GM19468 (cell line): Measurements from ENCODE around the gene WNT7A.
"Not testable (repeated sequence)": the region's sequence is repeated elsewhere in the genome, so short reads cannot be mapped to it uniquely, and the experiment has no call there.

ENCODE experiments used
- ATAC-seq: cut with Tn5 transposase; IDR thresholded peaks from one replicate; pipeline ENCODE4 v1.9.1; 2021; ENCODE audit warnings: mild to moderate bottlenecking, moderate library complexity, moderate number of reproducible peaks; ENCODE audit not compliant: unreplicated experiment; ENCODE audit errors: extremely low read depth

The WNT7A gene

DNA sequence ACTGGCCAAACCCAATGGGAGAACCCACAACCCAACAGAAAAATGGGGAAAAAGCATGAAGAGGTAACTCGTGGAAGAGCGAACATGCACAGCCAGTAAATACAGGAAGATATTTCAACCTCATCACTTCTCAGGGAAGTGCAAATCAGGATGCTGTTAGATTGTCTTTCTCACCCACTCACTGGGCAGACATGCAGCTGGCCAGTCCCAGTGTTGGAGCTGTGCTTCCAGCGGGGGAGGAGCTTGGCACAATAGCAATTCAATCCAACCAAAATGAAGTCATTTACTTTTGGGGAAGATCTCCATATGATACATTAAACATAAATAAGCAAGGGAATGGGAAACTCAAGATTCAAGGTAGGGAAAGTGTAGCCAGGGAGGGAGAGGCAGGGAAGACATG is 12.1 kb downstream of the WNT7A start:
- ATAC-seq, result no peak

DNA sequence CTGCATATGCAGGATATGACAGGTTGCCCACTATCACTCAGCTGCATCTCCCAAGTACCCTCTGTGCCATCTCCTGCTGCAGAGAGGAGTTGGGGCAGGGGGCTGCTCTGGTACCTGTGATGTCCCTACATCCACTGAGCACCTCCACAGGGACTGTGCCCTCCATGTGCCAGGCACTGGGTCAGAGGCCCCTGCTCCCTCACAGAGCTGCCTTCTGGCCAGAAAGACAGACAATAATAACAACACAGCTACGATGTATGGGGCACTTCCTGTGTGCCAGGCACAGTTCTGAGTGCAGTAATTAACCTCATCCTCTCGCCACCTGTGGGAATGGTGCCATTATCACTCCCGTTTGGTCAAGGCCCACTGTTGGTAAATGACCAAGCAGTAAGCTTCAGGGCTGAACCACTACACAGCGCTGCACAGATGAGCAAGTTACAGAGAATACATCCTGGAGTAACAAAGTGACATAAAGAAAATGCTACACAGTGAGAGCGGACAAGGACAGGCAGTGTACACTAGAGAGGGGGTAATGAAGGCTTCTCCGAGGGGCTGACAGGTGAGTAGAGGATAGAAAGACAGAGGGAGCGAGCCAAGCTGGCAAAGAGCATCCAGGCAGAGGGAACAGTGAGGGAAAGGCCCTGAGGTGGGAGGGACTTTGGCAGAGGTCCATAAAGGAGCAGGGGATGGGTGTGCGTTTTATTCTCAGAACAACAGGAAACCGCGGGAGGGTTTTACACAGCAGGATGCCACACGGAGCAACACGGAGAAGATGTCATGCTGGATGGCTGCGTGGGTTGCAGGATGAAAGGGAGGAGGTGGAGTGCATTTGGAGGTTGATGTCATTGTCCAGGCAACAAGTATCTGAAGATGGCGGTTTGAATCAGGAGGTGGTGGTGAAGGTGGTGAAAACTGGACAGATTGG is 13.6 kb downstream of the WNT7A start:
- ATAC-seq, result no peak

- ATAC-seq, result no peak
These were observed 14.3 kb downstream of the WNT7A start for GRCh38 chr3:13865581-13865980.

GRCh38 chr3:13865106-13865505 is 14.8 kb downstream of the WNT7A start:
- no peak for ATAC-seq

DNA sequence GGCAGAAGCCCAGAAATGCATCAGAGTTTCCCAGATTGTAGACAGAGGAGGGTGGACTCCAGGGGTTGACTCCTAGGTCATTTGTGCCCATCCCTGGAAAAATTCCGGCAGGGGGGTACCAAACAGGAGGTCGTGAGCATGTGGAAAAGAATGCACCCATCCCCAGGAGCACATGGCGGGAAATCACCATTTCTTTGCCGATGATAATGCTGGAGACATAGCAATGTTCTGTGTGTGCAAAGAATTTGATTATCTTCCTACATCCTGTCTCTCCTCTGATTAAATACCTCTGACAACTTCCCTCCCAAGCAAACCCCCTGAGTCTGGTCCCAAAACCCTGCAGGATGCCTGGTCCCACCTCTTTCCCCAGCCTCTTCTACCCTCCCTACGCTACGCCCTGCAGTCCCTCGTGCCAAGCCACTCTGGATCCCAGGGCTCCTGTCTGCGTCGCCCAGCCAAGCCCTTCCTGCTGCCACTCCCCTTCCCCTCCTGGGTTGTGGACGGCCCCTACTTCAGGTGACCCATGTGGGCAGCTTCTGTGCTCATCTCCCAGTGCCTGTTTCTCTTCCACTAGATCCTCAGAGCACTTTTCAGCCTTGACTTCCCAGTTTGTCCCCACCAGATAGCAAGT is 15.8 kb downstream of the WNT7A start:
- no peak for ATAC-seq

GRCh38 chr3:13863382-13863952 is 16.4 kb downstream of the WNT7A start:
- no peak for ATAC-seq

DNA sequence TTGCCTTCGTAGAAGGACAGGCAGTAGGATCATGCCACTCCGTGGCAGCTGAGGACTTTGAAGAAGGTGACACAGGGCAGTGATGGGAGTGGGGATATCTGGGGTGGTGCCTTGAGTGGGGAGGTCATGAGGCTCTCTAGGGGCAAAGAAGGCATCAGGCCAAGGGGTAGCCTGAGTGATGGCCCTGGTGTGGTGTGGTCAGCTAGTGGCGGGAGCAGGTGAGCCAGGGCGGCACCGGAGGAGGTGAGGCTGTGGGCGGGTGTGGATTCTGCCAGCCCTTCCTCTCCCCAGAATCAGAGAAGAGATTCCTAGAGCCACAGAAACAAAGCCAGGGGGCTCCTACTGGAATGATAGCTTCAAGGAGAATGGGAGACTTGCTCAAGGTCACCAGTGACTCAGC is 18.4 kb downstream of the WNT7A start:
- ATAC-seq, result no peak

- ATAC-seq, result no peak
These were observed 19.9 kb downstream of the WNT7A start for GRCh38 chr3:13860001-13860400.

DNA sequence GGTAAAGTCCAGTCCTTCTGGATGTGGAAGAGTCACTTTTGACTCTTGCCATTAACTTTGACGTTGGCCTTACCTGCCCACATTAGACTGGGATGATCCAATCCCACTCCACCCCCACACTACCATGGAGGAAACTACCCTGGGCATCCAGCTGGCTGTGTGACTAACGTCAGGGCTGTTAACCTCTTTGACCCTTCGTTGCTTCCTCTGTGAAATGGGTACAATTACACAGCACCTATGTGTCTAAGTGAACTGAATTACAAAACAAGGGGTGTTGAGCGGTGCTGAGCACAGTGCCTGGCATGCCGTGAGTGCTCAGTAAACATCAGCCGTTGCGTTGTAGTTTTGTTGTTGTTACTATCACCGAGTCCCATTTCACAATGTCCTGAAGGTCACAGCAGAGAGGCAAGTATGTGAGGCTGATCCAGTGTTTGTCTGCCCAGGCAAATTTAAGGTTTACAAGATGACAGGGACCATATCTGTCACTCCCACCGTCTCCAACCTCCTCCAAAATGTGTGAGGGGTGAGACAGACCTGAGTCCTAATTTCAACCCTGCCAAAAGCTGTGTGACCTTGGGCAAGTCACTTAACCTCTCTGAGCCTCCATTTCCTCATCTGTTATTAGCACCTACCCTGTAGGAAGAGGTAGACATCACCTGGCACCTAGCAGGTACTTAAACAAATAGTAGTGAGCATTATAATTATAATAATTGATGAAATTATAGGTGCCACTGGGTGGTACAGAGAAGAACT is 20.9 kb downstream of the WNT7A start:
- no peak for ATAC-seq

GRCh38 chr3:13857702-13858380 is 22.0 kb downstream of the WNT7A start:
- ATAC-seq, result no peak

DNA sequence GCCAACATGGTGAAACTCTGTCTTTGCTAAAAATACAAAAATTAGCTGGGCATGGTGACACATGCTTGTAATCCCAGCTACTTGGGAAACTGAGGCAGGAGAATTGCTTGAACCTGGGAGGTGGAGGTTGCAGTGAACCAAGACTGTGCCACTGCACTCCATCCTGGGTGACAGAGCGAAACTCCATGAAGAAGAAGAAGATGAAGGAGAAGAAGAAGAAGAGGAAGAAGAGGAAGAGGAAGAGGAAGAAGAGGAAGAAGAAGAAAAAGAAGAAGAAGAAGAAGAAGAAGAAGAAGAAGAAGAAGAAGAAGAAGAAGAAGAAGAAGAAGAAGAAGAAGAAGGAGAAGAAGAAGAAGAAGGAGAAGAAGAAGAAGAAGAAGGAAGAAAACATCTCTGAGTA is 23.2 kb downstream of the WNT7A start:
- not testable (repeated sequence) for ATAC-seq

GRCh38 chr3:13856006-13856405 is 23.9 kb downstream of the WNT7A start:
- no peak for ATAC-seq

GRCh38 chr3:13854492-13854891 is 25.4 kb downstream of the WNT7A start:
- no peak for ATAC-seq

DNA sequence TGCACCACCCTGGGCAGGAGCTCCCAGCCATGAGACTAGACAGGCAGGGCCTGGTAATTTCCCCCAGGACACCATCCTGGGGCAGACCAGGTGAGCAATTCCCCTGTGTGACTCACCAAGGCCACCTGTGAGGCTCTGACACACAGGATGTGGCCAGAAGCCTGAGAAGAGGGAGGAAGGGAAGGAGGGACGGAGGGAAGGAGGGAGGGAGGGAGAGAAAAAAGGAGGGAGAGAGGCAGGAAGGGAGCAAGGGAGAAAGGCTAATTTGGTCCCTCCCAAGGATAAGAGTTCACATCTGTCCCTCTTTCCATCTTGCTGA is 25.9 kb downstream of the WNT7A start:
- no peak for ATAC-seq

DNA sequence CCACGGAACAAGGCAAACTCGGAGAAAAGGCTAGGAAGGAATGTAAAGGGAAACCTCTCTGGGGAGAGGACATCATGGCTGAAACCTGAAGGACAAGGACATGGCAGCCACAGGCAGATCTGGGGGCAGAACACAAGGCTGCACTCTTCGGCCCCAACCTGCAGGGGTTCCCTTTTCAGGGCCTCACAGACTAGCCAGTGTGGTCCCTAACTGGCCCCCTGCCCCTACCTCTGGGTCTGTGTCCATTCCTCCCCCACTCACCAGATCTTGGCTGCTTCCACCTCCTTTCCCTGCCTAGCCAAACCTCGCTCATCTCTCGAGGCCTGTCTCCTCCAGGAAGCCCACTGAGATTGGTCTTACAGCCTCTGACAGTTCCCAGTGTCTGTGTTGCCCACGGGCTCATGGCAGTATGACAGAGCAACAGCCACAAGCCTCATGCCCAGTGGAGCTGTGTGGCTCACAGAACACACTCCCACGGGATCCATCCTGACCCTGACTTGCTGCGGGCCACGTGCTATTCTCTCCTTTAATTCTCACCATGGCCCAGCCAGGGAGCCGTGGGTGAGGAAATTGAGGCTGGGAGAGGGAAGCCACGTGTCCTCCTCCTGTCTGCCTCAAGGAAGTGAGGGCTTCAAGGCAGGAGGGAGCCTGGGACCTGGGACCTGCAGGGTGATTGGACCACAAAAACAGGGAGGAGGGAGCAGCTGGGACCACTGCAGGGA is 26.5 kb downstream of the WNT7A start:
- no peak for ATAC-seq

- no peak for ATAC-seq
These were observed 27.2 kb downstream of the WNT7A start for GRCh38 chr3:13852638-13853009.

- ATAC-seq, result no peak
These were observed 27.8 kb downstream of the WNT7A start for GRCh38 chr3:13851997-13852637.

- ATAC-seq, result no peak
These were observed 28.6 kb downstream of the WNT7A start for GRCh38 chr3:13851091-13851849.
